K562 (cell line): ENCODE data around the gene FILIP1L. TPM values are rescaled to one million over a fixed set of nuclear protein-coding genes. Genes with fewer than 3 reads are reported as not detected.

Experiments
- ATAC-seq: fragments of 200-7000 bp; cut with Tn5 transposase; 3 replicates; pipeline ENCODE4 v1.9.1; 2020; ENCODE audit warnings: moderate library complexity
- BruUV-seq: library from RNA; stranded (reverse); fragments of 400-500 nt; replicated peaks from 2 replicates; lab custom pipeline; 2021; lab: Mats Ljungman, UMichigan
- CTCF ChIA-PET: fragments of 300-600 bp; formaldehyde crosslinking; extraction: SDS; loops from one replicate; lab custom pipeline; 2021; ENCODE audit warnings: low intra/inter-chr PET ratio; lab: Yijun Ruan, JAX
- POLR2A ChIA-PET: fragments of 300-600, 350-650 bp; sonication (Branson Sonifier 250); formaldehyde crosslinking; extraction: SDS; loops from one replicate; lab custom pipeline; 2021; ENCODE audit warnings: antibody characterized with exemption, inconsistent platforms; lab: Yijun Ruan, JAX
- DNase-seq, 4 experiments: peaks; one replicate each; pipeline versions ENCODE4 v3.0.0 to v3.0.0-alpha.2; 2011 to 2018; ENCODE audit warnings: low spot score in 3 of 4, mixed read lengths in 3 of 4; ENCODE audit errors: extremely low read depth in 1 of 4
- FAIRE-seq: peaks from 2 replicates; lab custom pipeline; 2011; peaks lifted over from hg19 to GRCh38; lab: Jason Lieb, UNC
- H2AFZ ChIP-seq: 2 replicates; pipeline ENCODE4 v1.6.0; 2011; ENCODE audit warnings: low read depth, low read length, control low read depth, inconsistent platforms
- H3K27ac ChIP-seq: fragments of 200-600 bp; 3 replicates; pipeline ENCODE4 v1.8.0; 2011; ENCODE audit warnings: low read depth, mild to moderate bottlenecking, control low read depth, inconsistent platforms, low read length, moderate library complexity, mixed read lengths; ENCODE audit errors: extremely low read depth
- H3K27me3 ChIP-seq, 2 experiments: fragments of 300-600 bp in 1 of 2; 2 replicates in 1 of 2; 3 replicates in 1 of 2; pipeline versions ENCODE4 v1.6.0 to v1.8.0; 2011; ENCODE audit warnings: inconsistent platforms in 2 of 2, low read length in 2 of 2, mild to moderate bottlenecking in 1 of 2, mixed read lengths in 1 of 2, moderate library complexity in 1 of 2; ENCODE audit not compliant: control insufficient read depth in 2 of 2, insufficient read depth in 2 of 2
- H3K36me3 ChIP-seq: fragments of 300-600 bp; 3 replicates; pipeline ENCODE4 v1.8.0; 2011; ENCODE audit warnings: mild to moderate bottlenecking, low read length, inconsistent platforms; ENCODE audit not compliant: control insufficient read depth, insufficient read depth
- H3K4me1 ChIP-seq, 2 experiments: fragments of 200-600 bp in 1 of 2; replicated peaks in 1 of 2; 2 replicates in 1 of 2; 3 replicates in 1 of 2; pipeline versions ENCODE4 v1.5.1 to v1.8.0; 2011; ENCODE audit warnings: inconsistent platforms in 2 of 2, low read length in 2 of 2, mild to moderate bottlenecking in 1 of 2, mixed read lengths in 1 of 2, moderate library complexity in 1 of 2; ENCODE audit not compliant: control insufficient read depth in 2 of 2, insufficient read depth in 2 of 2
- H3K4me2 ChIP-seq: 2 replicates; pipeline ENCODE4 v1.6.1; 2011; ENCODE audit warnings: low read length, control low read depth, inconsistent platforms, mixed read lengths; ENCODE audit not compliant: insufficient read depth
- H3K4me3 ChIP-seq: fragments of 200-600 bp; sonication (generic), shearing (Covaris generic); 2 replicates; pipeline ENCODE4 v1.5.1; 2016; ENCODE audit warnings: control low read depth, inconsistent platforms
- H3K79me2 ChIP-seq: fragments of 200-600 bp; 3 replicates; pipeline ENCODE4 v1.8.0; 2011; ENCODE audit warnings: low read length, inconsistent platforms; ENCODE audit not compliant: control insufficient read depth, insufficient read depth
- H3K9ac ChIP-seq, 2 experiments: 2 replicates each; pipeline versions ENCODE4 v1.6.0 to v1.6.1; 2011; ENCODE audit warnings: low read depth in 2 of 2, low read length in 2 of 2, control low read depth in 1 of 2, inconsistent platforms in 1 of 2, mild to moderate bottlenecking in 1 of 2, mixed read lengths in 1 of 2; ENCODE audit not compliant: insufficient read depth in 1 of 2
- H3K9me1 ChIP-seq: one replicate; pipeline ENCODE4 v1.6.0; 2011; ENCODE audit warnings: inconsistent platforms, mild to moderate bottlenecking, low read length, moderate library complexity; ENCODE audit not compliant: control insufficient read depth, insufficient read depth
- H3K9me3 ChIP-seq: replicated peaks from 2 replicates; pipeline ENCODE4 v1.5.1; 2011; ENCODE audit warnings: low read depth, low read length, inconsistent platforms; ENCODE audit not compliant: control insufficient read depth, insufficient read depth
- H4K20me1 ChIP-seq: replicated peaks from 2 replicates; pipeline ENCODE4 v1.6.1; 2011; ENCODE audit warnings: low read length, inconsistent platforms, mixed read lengths; ENCODE audit not compliant: control insufficient read depth, insufficient read depth
- ETV6 ChIP-seq, 3 experiments: fragments of 150-350 bp in 1 of 3; sonication (generic) in 1 of 3; formaldehyde crosslinking in 1 of 3; IDR thresholded peaks; 2 replicates each; pipeline versions ENCODE4 v1.6.1 to v1.8.0; 2014 to 2022; ENCODE audit warnings: borderline replicate concordance in 2 of 3, low read depth in 2 of 3, antibody characterized with exemption in 1 of 3, low read length in 1 of 3, mild to moderate bottlenecking in 1 of 3, missing genetic modification reagents in 1 of 3
- JUNB ChIP-seq: fragments of 450-650 bp; formaldehyde crosslinking; conservative IDR thresholded peaks from 2 replicates; pipeline ENCODE4 v1.4.0; 2020; ENCODE audit warnings: mild to moderate bottlenecking
- KDM4B ChIP-seq, 2 experiments: fragments of 450-650 bp in 1 of 2; sonication (generic) in 1 of 2; IDR thresholded peaks; 2 replicates each; pipeline ENCODE4 v1.6.1; 2016 to 2017; ENCODE audit warnings: borderline replicate concordance in 2 of 2, antibody characterized with exemption in 1 of 2, low read depth in 1 of 2, mild to moderate bottlenecking in 1 of 2
- NBN ChIP-seq: fragments of 450-650 bp; IDR thresholded peaks from 2 replicates; pipeline ENCODE4 v1.6.1; 2016; ENCODE audit warnings: low read depth, mild to moderate bottlenecking
- NR3C1 ChIP-seq: sonication (generic); formaldehyde crosslinking; IDR thresholded peaks from 2 replicates; pipeline ENCODE4 v1.8.1; 2022; ENCODE audit warnings: missing genetic modification reagents
- PHF20 ChIP-seq: fragments of 450-650 bp; IDR thresholded peaks from 2 replicates; pipeline ENCODE4 v1.6.1; 2018; ENCODE audit not compliant: partially characterized antibody
- PHF21A ChIP-seq: fragments of 450-650 bp; IDR thresholded peaks from 2 replicates; pipeline ENCODE4 v1.6.1; 2017; ENCODE audit warnings: low read depth, borderline replicate concordance
- RB1 ChIP-seq: fragments of 450-650 bp; IDR thresholded peaks from 2 replicates; pipeline ENCODE4 v1.6.1; 2017; ENCODE audit warnings: low read depth, mild to moderate bottlenecking
- RCOR1 ChIP-seq, 2 experiments: IDR thresholded peaks; 2 replicates each; pipeline ENCODE4 v1.6.1; 2012; ENCODE audit warnings: low read depth in 2 of 2, low read length in 2 of 2, borderline replicate concordance in 1 of 2, improper control_type of control experiment in 1 of 2
- YBX1 ChIP-seq: fragments of 450-650 bp; IDR thresholded peaks from 2 replicates; pipeline ENCODE4 v1.7.1; 2016; ENCODE audit warnings: mild to moderate bottlenecking
- ZNF444 ChIP-seq: fragments of 250-450 bp; sonication (Bioruptor Pico); IDR thresholded peaks from 2 replicates; pipeline ENCODE4 v1.4.0; 2020; ENCODE audit warnings: mild to moderate bottlenecking, moderate library complexity
- ZNF609 ChIP-seq: sonication (generic); formaldehyde crosslinking; IDR thresholded peaks from 2 replicates; pipeline ENCODE4 v1.8.1; 2023; ENCODE audit warnings: missing genetic modification reagents, mild to moderate bottlenecking, borderline replicate concordance
- ZNF740 ChIP-seq, 3 experiments: fragments of 200-800 bp in 1 of 3; sonication (Bioruptor generic) in 1 of 3; sonication (generic) in 1 of 3; formaldehyde crosslinking in 1 of 3; IDR thresholded peaks; 2 replicates each; pipeline versions ENCODE4 v1.6.1 to v1.8.0; 2016 to 2022; ENCODE audit warnings: mild to moderate bottlenecking in 2 of 3, missing compliant biosample characterization in 2 of 3, missing genetic modification characterization in 2 of 3, missing genetic modification reagents in 1 of 3
- ZSCAN32 ChIP-seq: fragments of 450-650 bp; formaldehyde crosslinking; IDR thresholded peaks from 2 replicates; pipeline ENCODE4 v1.4.0; 2020; ENCODE audit warnings: mild to moderate bottlenecking, moderate library complexity
- WGBS: fragments of 100-300 bp; shearing (Covaris generic); methylation state at CpG from one replicate; pipeline ENCODE4 v1.1.6; 2016; ENCODE audit warnings: low coverage, mixed read lengths; ENCODE audit not compliant: insufficient coverage; ENCODE audit errors: missing lambda C conversion rate; 5-methylcytosine and 5-hydroxymethylcytosine counted together
- in situ Hi-C: fragments of 300-500 bp; cut with MboI; formaldehyde crosslinking; loops from 4 replicates; pipeline ENCODE4 v1.15.0; 2018; ENCODE audit warnings: inconsistent platforms, mixed read lengths
- intact Hi-C: fragments of 100-400 bp; cut with micrococcal nuclease; formaldehyde crosslinking; loops from 2 replicates; pipeline ENCODE4 v1.14.2; 2022
- polyA plus RNA-seq, 8 experiments: library from polyadenylated mRNA; depleted of rRNA in 4 of 8; stranded (reverse) in 5 of 8; unstranded in 3 of 8; fragments of >200 nt; fragmentation: Nextera tagmentation in 2 of 8; fragmentation: Illumina TruSeq in 1 of 8; extraction: Ambion mirVana in 2 of 8; extraction: Trizol in 1 of 8; gene quantifications; 2 replicates each; pipeline versions ENCODE4 v1.2.1 to v1.2.3, GENCODE V29; 2011 to 2014; ENCODE audit warnings: inconsistent platforms in 1 of 8, missing spikeins in 1 of 8
- total RNA-seq, 7 experiments: library from RNA; depleted of rRNA in 6 of 7; stranded (reverse); fragments of >200 nt in 6 of 7; fragmentation: Illumina TruSeq in 2 of 7; extraction: Trizol in 2 of 7; gene quantifications; 2 replicates each; pipeline versions ENCODE4 v1.2.1 to v1.2.3, GENCODE V29; 2011 to 2021; ENCODE audit warnings: low replicate concordance in 1 of 7

Gene FILIP1L
- total and polyA plus RNA-seq, 9 of the 15 experiments (the other 6 are each of a cell fraction or from before 2014, with no cell fraction given), result 0.50 to 2.1 (median 1.1) TPM

GRCh38 chr3:99990179-99990578, 124.1 kb downstream of the FILIP1L start:
- Histone ChIP-seq H3K4me3 (no peak overlapping the region), H3K79me2 (0 out of 3 replicates have a peak, but pooled peaks cover 9% of the 10 kb centered on the region), H3K9ac (no peak overlapping the region), H3K4me1 (no peaks in the 10 kb centered on the region), H4K20me1 (no peaks in the 10 kb centered on the region), H3K9me3 (no peaks in the 10 kb centered on the region; the same call in 1 of the 2 replicates), H2AFZ (no peak overlapping the region), H3K27me3 (no peaks in the 10 kb centered on the region), H3K9me1 (no peaks in the 10 kb centered on the region), H3K4me2 (no peak overlapping the region), H3K27ac (no peak overlapping the region), H3K36me3 (no peaks in the 10 kb centered on the region)
- ChIA-PET POLR2A (no interaction called here), CTCF (no interaction called here)
- 80% methylated on average over 1 of the region's 1 CpG for WGBS
- BruUV-seq, result no TSS peak
- no peak for TF ChIP-seq RCOR1 (IDR thresholded peaks at IDR 0.05; ENCODE audit: borderline replicate concordance in 1 of 2, low read depth in 2 of 2, low read length in 2 of 2)
- TF ChIP-seq YBX1, result no peak
- no peak for TF ChIP-seq RB1
- TF ChIP-seq ZNF609 (CRISPR knock-in tag), result no peak
- no peak for TF ChIP-seq JUNB (CRISPR knock-in tag)
- no peak for TF ChIP-seq NR3C1 (CRISPR knock-in tag)
- TF ChIP-seq PHF21A, result no peak
- TF ChIP-seq ZNF444, result no peak
- TF ChIP-seq ZSCAN32, result no peak
- no peak for TF ChIP-seq ZNF740 (CRISPR knock-in tag; IDR thresholded peaks at IDR 0.05)
- TF ChIP-seq ZNF740 (tag; IDR thresholded peaks at IDR 0.05), result no peak
- TF ChIP-seq KDM4B (IDR thresholded peaks at IDR 0.05; ENCODE audit: borderline replicate concordance in 2 of 2, low read depth in 1 of 2), result no peak
- no peak for TF ChIP-seq PHF20
- TF ChIP-seq ETV6 (IDR thresholded peaks at IDR 0.05; ENCODE audit: borderline replicate concordance in 1 of 2, low read depth in 2 of 2, low read length in 1 of 2), result no peak
- no peak for TF ChIP-seq ETV6 (CRISPR knock-in tag; IDR thresholded peaks at IDR 0.05; ENCODE audit: borderline replicate concordance)
- no peak for TF ChIP-seq NBN
- ATAC-seq, result no peak
- in situ Hi-C loops (no loop called here), intact Hi-C loops (no loop called here)
- no peak for FAIRE-seq
- DNase-seq, result no peak
